Measurements from ENCODE around the gene FOXN3.

The FOXN3 gene

GRCh38 chr14:89356927-89357326 is 60.1 kb downstream of the FOXN3 start:
- no peak for DNase-seq

GRCh38 chr14:89356496-89356895 is 60.5 kb downstream of the FOXN3 start:
- no peak for DNase-seq

DNA sequence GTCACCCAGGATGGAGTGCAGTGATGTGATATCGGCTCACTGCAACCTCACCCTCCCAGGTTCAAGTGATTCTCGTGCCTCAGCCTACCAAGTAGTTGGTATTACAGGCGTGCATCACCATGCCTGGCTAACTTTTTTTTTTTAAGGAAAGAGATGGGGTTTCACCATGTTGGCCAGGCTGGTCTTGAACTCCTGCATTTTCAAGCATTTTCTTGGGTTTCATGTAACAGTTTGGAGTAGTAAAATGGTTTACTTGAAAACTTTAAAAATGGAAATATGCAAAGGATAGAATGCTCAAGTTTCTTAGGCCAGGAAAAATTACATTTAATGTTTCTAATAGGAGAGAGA is 63.3 kb downstream of the FOXN3 start:
- no peak for DNase-seq

DNA sequence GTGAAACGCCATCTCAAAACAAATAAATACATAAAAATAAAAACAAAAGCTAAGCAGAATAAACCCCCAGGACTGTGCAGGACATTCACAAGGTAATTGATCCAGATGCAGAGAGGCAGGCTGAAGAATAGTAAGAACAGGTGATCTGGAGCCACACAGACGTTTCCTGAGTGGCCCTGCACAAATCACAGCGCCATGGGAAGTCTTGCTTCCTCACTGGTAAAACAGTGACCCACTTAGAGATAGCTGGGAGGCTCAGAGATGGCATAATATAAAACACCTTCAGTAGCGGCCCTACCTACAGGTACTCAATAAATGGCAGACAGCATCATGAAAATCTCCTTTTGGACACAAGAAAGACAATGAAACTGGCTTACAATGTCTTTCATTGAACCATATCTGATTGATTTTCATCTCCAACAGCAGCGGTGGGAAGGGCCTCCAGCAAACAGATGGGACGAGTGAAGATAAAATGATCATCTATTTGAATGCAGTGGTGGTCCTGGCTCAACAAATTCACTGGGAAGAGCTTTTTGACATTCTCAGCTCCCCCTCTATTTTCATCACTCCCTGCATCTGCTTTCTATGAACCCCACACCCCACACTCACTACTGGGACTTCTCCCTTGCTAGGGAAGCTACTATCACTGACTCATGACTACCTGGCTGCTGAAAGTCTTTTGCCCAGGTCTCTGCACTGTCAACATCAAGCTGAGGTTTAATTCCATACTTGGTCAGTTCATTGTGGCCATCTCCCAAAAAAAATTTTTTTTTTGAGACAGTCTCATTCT is 63.9 kb downstream of the FOXN3 start:
- no peak for DNase-seq

GRCh38 chr14:89351516-89352404 is 65.3 kb downstream of the FOXN3 start:
- DNase-seq = peak; percentile 42 to 44

DNA sequence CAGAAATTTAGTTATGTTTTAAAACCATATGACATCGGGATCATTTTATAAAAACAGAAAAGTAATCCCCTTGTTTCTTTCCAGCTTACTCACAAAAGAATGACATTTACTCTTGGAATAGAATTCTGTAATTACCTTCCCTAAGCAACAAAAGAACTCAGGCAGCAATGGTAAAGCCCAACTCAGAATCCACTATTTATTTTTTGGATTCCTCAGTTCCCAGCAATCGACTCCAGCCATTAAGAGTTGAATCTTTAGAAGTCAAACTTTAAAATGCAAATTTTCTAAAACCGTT is 65.9 kb downstream of the FOXN3 start:
- DNase-seq = no peak

DNA sequence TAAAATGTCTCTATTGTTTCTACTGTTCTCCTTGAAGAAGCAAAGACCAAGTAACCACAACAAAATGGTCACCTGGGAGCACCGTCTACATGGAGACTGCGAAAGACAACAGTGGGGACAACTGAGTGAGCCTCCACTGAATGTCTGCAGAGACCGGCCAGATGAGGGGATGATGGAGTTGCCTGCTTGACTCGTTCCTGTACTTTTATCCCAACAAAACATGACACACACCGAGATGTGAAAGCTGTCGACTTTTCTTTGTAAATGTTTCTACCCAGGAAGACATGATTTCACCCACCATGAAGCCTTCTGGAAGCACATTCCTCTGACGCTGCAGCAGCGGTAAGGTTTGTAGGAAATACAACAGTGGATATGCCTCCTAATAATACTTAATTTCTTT is 66.9 kb downstream of the FOXN3 start:
- DNase-seq = no peak

DNA sequence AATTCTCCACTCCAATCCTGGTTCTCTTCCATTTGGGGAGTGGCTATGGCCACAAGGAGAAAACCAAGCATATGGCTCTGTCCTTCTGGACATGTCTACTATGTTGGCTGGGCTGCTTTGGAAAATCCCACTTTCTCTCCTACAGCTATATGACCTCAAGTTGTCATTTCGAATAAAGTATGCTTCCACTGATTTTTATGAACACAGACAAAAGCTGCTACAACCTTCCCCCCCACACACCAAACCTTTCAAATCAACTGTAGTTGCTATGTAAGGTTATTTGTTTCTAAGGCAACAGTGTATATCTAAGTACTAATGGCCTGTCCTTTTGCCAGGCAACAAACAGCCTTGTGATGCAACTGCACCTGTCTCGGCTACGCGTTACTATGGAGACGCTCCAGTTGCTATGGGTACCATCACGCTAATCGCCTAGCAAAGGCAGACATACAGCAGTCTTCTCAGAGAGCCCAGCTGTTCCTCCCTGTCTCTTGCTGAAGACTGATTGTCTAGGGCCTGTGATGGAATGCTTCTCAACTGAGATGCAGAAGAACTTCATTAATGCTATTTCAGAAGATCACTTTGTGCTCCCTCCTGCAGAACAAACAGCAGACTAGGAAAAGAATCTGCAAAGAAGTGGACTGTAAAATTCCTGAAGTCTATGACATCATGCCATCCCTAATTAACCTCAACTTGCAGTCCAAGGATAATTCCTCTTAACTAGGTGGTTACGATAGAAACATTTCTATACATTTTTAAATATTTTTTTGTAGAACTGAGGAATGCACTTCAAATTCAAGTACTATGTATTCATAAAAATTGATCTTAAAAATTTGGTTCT is 67.6 kb downstream of the FOXN3 start:
- no peak for DNase-seq

- DNase-seq = no peak
Observed at GRCh38 chr14:89348722-89349121, 68.3 kb downstream of the FOXN3 start.

DNA sequence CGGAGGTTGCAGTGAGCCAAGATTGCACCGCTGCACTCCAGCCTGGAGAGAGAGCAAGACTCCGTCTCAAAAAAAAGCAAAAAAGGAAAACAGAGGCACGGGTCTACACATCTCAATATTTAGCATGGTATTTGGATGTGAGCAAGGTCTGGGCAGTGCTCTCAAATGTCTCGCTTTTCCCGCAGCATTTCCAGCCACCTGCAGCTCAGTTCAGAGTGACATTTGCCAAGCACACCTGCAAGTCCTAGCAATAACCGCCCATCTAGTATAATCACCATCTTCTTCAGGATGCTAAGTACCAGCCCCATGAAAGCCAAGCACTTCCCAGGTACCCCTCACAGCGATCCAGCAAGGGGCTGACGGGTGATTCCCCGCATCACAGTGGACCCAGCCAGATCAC is 69.1 kb downstream of the FOXN3 start:
- no peak for DNase-seq

GRCh38 chr14:89344920-89345254 is 72.1 kb downstream of the FOXN3 start:
- no peak for DNase-seq

- no peak for DNase-seq
Observed at GRCh38 chr14:89343356-89343755, 73.7 kb downstream of the FOXN3 start.

DNA sequence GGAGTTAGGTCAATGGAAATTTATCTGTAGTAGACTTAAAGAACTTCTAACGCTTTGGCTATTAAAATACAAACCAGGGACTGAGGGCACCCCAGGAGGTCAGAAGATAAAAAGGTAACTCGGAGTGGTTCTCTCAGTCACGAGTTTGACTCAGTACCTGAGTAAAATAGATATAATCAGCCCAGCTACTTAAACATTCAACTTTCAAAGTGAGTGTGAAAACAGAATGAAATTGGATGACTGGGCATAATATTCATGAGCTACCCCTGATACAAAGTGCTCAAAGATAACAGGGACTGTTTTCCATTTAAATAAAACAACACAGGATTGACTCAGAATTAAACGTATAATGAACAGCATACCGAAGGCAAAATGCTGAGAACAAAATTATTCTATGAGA is 75.0 kb downstream of the FOXN3 start:
- no peak for DNase-seq

GRCh38 chr14:89340200-89341181 is 76.5 kb downstream of the FOXN3 start:
- DNase-seq = no peak

DNA sequence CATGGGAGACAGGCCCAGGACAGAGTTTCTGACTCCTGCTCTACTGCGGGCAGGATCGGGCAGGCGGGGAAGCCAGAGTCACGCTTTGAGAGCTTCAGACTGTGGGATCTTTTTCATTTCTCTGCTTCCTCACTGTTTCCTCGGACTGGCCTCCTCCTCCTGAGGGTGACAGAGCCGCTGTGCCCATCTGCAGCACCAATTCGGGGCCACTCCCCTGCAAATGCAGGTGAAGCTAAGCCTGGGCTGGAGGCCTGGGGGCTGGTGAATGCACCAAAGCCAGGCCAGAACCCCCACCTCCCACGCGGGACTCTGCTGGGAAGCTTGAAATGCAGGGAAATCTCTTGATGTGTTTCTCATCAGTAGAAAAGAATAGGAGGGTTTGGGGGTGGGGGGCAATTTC is 77.5 kb downstream of the FOXN3 start:
- DNase-seq = no peak

DNA sequence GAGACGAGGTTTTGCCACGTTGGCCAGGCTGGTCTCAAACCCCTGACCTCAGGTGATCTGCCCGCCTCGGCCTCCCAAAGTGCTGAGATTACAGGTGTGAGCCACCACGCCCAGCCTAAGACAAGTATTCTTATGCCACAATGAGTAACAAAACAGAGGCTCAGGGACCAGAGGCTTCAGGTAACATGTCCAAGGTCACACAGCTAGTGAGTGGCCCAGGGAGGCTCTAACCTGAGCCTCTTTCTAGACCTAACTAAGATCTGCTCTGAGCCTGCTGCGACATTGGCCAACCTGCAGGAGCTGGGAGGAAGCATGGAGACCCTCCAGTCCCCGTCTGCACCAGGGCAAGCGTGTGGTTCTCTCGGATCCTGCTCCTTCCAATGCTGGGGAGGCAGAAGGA is 77.9 kb downstream of the FOXN3 start:
- DNase-seq = no peak

DNA sequence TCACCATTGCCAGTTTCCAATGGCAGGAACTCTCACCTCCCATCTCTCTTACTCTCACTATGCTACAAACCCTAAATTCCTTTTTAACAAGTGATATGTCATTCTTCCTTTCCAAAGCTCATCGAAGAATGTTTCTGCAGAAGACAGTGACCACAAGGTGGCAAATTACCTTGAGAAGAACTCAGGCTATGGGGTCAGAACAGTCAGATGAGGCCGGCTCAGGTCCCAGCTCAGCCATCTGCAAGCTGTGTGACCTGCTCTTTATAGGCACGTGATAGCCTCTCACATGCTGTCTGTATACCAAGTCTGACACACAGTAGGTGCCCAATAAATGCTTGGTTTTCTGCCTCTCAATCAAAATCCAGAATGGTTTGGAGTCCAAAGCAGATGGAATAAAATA is 80.7 kb downstream of the FOXN3 start:
- no peak for DNase-seq

DNA sequence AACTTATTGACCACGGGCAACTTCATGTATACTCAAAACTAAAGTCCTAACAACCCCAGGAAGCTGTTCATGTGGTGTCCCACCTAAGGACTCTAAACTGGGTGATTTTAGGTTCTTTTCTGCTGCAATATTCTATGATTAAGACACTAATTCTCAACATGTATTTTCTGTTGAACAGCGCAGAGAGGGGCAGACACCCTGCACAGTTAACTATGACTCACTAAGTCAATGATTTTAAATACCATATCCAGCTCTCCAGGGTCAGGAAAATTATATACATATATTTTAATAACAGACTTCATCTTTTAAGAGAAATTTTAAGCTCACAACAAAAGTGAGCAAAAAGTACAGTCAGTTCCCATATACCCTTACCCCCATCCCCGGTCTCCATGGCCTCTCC is 85.0 kb downstream of the FOXN3 start:
- DNase-seq = no peak

GRCh38 chr14:89331398-89331797 is 85.6 kb downstream of the FOXN3 start:
- no peak for DNase-seq

- DNase-seq = no peak
Observed at GRCh38 chr14:89330236-89331002, 86.6 kb downstream of the FOXN3 start.

DNA sequence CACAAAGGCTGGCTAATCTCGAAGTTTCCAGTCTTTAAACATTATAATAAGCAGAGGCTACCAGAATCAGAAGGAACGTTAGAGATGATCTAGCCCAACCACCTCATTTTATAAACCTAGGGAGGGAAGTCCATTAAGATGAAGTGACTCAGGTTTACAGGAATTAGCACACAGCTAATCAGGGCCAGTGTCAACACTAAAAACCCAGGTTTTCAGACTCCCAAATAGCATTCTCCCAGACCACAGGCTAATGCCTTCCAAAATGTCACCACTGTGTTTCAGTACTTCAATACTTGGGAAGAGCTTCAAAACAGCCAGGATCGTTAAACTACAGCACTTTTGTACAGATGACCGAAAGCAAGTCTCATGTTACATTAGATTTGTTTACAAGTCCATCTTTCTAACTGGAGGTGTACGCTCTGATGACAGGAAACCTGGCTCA is 89.2 kb downstream of the FOXN3 start:
- DNase-seq = no peak

DNA sequence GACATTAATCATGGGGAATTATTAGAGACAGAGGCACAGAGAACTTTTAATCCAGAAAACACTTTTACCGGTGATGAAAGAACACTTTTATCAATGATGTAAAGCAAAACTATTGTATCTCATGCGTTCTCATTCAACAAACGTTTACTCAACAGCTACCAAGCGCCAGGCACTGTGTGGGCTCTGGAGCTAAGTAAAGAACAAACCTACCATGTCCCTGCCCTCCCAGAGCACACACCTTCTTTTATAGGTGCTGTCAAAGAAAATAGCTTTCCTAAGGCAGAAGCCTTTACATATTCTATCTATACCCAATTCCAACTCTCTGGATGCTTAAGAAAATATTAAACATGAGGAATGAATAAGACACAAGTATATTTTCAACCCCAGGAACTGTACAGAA is 91.1 kb downstream of the FOXN3 start:
- DNase-seq = no peak

Data from activated T-cell treated with anti-CD3 and anti-CD28 coated beads, Interleukin-2, amount 50 U/mL, for 48 hours (primary cell).